PFSK-1 (cell line): ENCODE measurements around the gene IQCM.

Source experiments
- POLR2AphosphoS5 ChIP-seq: IDR thresholded peaks from 2 replicates; pipeline ENCODE4 v1.6.1; 2012; ENCODE audit warnings: low read depth, mild to moderate bottlenecking, control low read depth, low read length, moderate library complexity
- REST ChIP-seq, 2 experiments: IDR thresholded peaks; 2 replicates each; pipeline versions ENCODE4 v1.6.1 to v1.8.0; 2011 to 2012; ENCODE audit warnings: low read depth in 2 of 2, low read length in 2 of 2, control low read depth in 1 of 2, inconsistent platforms in 1 of 2, mild to moderate bottlenecking in 1 of 2, moderate library complexity in 1 of 2; ENCODE audit not compliant: insufficient read depth in 1 of 2
- SIN3A ChIP-seq: IDR thresholded peaks from 2 replicates; pipeline ENCODE4 v1.6.1; 2012; ENCODE audit warnings: mild to moderate bottlenecking, low read length, moderate library complexity, borderline replicate concordance; ENCODE audit not compliant: insufficient read depth

- TF ChIP-seq REST (IDR thresholded peaks at IDR 0.05; ENCODE audit: insufficient read depth in 1 of 2, low read depth in 2 of 2, low read length in 2 of 2) (no peak), POLR2AphosphoS5 (no peak), SIN3A (no peak)
These were observed 169.9 kb downstream of the IQCM start for GRCh38 chr4:149645790-149646189.
